Erythroblast (primary cell): ENCODE measurements around the gene MRPL51.

Experiments
- GATA1 ChIP-seq: IDR thresholded peaks from 2 replicates; pipeline ENCODE4 v1.6.1; 2011; ENCODE audit warnings: low read depth, mild to moderate bottlenecking, control low read depth, low read length, moderate library complexity
- POLR2A ChIP-seq: IDR thresholded peaks from 2 replicates; pipeline ENCODE4 v1.6.1; 2011; ENCODE audit warnings: mild to moderate bottlenecking, low read length

- TF ChIP-seq POLR2A (peak; percentile 97), GATA1 (no peak)
These were observed at the start of gene MRPL51 for GRCh38 chr12:6492838-6493496.
